BLaER1 treated with 17β-estradiol and CSF1 and Interleukin-3, amounts not matched to agents 10 nM and 100 nM (cell line): ENCODE data around the gene KATNB1.

Source experiments
- H3K27ac ChIP-seq, 11 experiments: shearing (Covaris generic); formaldehyde crosslinking; 2 replicates each; pipeline ENCODE4 v1.8.1; 2022
- H3K27me3 ChIP-seq, 11 experiments: shearing (Covaris generic); formaldehyde crosslinking; 2 replicates each; pipeline ENCODE4 v1.8.1; 2022
- H3K36me3 ChIP-seq, 11 experiments: shearing (Covaris generic); formaldehyde crosslinking; 2 replicates each; pipeline ENCODE4 v1.8.1; 2022
- H3K4me1 ChIP-seq, 10 experiments: shearing (Covaris generic); formaldehyde crosslinking; 2 replicates each; pipeline ENCODE4 v1.8.1; 2022
- H3K4me2 ChIP-seq, 11 experiments: shearing (Covaris generic); formaldehyde crosslinking; 2 replicates each; pipeline ENCODE4 v1.8.1; 2022
- H3K4me3 ChIP-seq, 10 experiments: shearing (Covaris generic); formaldehyde crosslinking; 2 replicates each; pipeline ENCODE4 v1.8.1; 2022
- H3K9ac ChIP-seq, 11 experiments: shearing (Covaris generic); formaldehyde crosslinking; 2 replicates each; pipeline ENCODE4 v1.8.1; 2022
- H3K9me3 ChIP-seq, 11 experiments: shearing (Covaris generic); formaldehyde crosslinking; replicated peaks in 1 of 11; 2 replicates each; pipeline ENCODE4 v1.8.1; 2022
- H4K20me1 ChIP-seq, 11 experiments: shearing (Covaris generic); formaldehyde crosslinking; 2 replicates each; pipeline ENCODE4 v1.8.1; 2022
- Cebpa-rat ChIP-seq, 11 experiments: shearing (Covaris generic); IDR thresholded peaks; 2 replicates each; pipeline ENCODE4 v1.8.1; 2022

The KATNB1 gene

DNA sequence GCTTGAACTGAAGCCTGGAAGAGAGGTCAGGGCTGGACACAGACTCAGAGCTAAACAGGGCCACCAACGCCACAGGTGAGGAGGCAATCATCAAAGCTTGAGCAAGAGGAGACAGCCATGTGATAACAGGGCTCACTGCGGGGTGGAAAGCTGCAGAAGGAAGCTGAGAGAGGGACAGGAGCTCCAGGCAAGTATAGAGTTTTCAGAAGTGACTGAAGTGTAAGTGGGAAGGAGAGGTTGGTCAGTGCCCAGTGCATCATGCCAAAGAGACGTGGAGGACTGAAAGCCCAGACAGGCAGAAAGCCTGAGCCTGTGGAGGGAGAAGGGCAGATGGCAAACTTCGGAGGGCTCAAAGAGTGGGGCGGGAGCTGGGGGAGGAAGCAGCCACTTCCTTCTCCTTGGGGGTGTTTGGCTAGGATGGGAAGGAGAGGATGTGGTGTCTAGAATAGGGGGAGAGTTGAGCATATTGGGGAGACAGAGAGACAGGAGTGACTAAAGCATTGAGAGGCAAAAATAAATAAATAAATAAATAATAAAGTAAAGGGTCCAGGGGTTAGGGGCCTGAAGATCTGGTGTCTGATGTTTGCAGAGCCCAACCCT is 64.1 kb downstream of the KATNB1 start:
- H3K4me2 ChIP-seq: peak overlapping the region; percentile 94 to 100 (median 99)
- TF ChIP-seq Cebpa-rat (IDR thresholded peaks at IDR 0.05): no peak
- H3K4me1 ChIP-seq: peaks cover 73 to 89% (median 83%) of the 10 kb centered on the region in 10 experiments
- H3K27me3 ChIP-seq: no peaks in the 10 kb centered on the region
- H3K27ac ChIP-seq: peak overlapping the region in 10 of 11 experiments; percentile 26 to 91 (median 82); a peak in 16 of 22 replicates
- H3K36me3 ChIP-seq: peaks cover 0 to 37% (median 12%) of the 10 kb centered on the region in 11 experiments; a peak in 19 of 22 replicates
- H4K20me1 ChIP-seq: peaks cover 0 to 37% (median 11%) of the 10 kb centered on the region in 11 experiments; a peak in 11 of 22 replicates
- H3K9me3 ChIP-seq: no peaks in the 10 kb centered on the region
- H3K4me3 ChIP-seq: peak overlapping the region in 9 of 10 experiments; percentile 14 to 83 (median 74); a peak in 13 of 20 replicates
- H3K9ac ChIP-seq: peak overlapping the region in 10 of 11 experiments; percentile 29 to 95 (median 82); a peak in 17 of 22 replicates

DNA sequence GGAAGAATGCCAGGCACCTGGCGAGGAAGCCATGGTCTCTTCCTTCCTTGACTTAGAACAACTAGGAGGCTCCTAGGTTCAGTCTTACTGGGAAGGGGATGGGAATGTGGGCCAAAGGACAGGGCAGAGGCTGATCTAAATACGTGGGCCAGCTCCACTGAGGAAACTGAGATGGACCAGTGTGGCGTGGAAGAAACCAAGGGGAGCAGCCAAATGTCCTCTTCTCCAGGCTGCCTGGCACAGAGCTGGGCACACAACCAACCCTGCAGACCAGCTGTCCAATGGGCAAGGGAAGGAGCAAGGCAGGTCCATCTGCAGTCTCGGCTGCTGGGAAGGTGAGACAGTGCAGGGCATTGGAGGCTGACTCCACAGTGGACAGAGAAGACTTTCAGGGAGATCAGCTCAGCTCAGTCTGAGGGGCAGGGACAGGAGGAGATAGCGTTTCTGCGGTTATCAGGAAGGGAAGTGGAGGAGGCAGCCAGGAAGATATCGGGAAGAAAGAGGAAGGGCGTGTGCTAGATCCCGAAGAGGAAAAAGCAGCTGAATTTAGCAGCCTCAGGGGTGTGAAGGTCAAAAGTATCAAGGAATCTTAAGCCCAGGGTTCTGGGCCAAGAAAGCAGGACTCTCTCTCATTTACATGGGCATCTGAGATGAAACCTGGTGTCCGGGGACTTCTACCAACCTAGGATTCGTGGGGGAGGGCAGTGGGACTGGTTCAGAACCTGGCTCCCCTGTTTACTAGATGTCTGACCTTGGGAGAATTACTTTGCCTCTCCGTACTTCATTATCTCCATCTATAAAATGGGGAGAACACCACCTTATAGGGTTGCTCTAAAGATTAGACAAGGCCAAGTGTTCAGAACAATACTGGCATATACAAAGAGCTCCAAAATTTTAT is 64.9 kb downstream of the KATNB1 start:
- Histone ChIP-seq H3K36me3 (peaks cover 0 to 29% (median 12%) of the 10 kb centered on the region in 11 experiments; a peak in 19 of 22 replicates), H3K27ac (peak overlapping the region; percentile 19 to 91 (median 84); a peak in 18 of 22 replicates), H3K9me3 (no peaks in the 10 kb centered on the region), H3K9ac (peak overlapping the region; percentile 80 to 95 (median 86); a peak in 20 of 22 replicates), H3K4me1 (peaks cover 66 to 82% (median 76%) of the 10 kb centered on the region in 10 experiments), H3K27me3 (no peaks in the 10 kb centered on the region), H3K4me2 (peak overlapping the region; percentile 94 to 100 (median 99)), H3K4me3 (peak overlapping the region in 9 of 10 experiments; percentile 69 to 83 (median 75); a peak in 16 of 20 replicates), H4K20me1 (peaks cover 0 to 30% (median 6%) of the 10 kb centered on the region in 11 experiments; a peak in 8 of 22 replicates)
- no peak for TF ChIP-seq Cebpa-rat (IDR thresholded peaks at IDR 0.05)

DNA sequence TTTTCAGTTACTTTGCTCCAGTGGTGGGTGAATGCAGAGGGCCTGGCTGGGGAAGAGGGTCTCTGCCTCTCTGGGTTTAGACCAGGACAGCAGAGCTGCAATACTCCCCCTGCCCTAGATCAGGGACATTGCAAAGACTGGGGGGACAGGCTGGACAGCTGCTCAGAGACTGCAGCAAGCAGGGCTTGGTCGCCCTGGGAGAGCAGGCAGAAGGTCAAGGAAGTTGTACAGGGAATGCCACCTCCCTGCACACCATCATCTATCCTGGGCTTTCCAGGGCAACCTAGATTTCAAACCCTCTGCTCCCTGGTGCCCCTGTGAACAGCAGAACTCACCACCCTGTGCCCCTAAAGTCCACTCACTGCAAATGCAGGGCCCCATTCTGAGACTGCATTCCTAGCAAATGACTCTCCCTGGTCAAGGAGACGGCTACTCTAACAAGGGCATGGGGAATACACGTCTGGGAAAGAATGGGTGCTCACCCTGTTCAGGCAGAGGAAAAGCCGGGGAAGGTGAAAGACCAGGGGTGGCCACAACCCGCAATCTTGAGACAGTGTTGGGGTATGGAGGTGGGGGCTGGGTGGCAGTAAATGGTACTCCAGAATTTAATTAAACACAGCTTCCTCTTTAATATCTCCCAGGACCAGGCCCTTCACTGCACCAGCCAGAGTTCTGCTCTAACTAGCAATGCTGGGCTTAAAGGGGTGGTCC is 65.7 kb downstream of the KATNB1 start:
- Histone ChIP-seq H3K9me3 (no peaks in the 10 kb centered on the region), H3K9ac (peak overlapping the region; percentile 80 to 95 (median 86)), H3K27ac (peak overlapping the region; percentile 80 to 91 (median 84)), H3K4me3 (peak overlapping the region; percentile 64 to 83 (median 74)), H3K4me2 (peak overlapping the region; percentile 94 to 100 (median 99)), H4K20me1 (peaks cover 0 to 22% (median 6%) of the 10 kb centered on the region in 11 experiments; a peak in 7 of 22 replicates), H3K27me3 (no peaks in the 10 kb centered on the region), H3K36me3 (peaks cover 0 to 22% (median 12%) of the 10 kb centered on the region in 11 experiments; a peak in 19 of 22 replicates), H3K4me1 (peaks cover 65 to 81% (median 75%) of the 10 kb centered on the region in 10 experiments)
- no peak for TF ChIP-seq Cebpa-rat (IDR thresholded peaks at IDR 0.05)

DNA sequence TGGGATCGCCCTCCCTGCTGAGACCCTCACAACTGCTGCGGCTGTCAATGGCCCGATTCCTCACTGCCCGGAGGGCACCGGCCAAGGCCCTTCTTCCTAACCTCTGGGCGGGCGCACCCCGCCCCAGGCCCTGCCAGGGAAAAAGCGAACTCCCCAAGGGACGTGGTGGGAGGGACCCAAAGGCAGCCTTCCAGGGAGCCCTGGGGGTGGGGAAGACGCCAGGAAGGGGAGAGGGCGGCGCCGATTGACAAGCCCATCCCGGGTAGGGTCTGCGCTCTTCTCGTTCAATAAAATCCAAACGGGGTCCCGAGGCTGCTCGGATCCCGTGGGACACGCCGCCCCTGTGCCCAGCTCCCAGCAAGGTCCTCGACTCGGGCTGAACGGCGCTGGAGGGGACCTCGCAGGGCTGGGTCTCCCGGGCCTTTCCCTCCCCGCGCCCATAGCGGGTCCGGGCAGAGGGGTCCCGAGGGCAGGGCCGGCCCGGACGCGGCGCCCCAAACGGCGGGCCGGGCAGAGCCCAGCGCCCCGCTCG is 66.3 kb downstream of the KATNB1 start:
- Histone ChIP-seq H3K4me3 (peak overlapping the region; percentile 64 to 83 (median 74)), H3K36me3 (peaks cover 0 to 16% (median 10%) of the 10 kb centered on the region in 11 experiments; a peak in 18 of 22 replicates), H3K27ac (peak overlapping the region; percentile 80 to 91 (median 84)), H4K20me1 (peaks cover 0 to 21% (median 6%) of the 10 kb centered on the region in 11 experiments; a peak in 7 of 22 replicates), H3K9ac (peak overlapping the region; percentile 80 to 95 (median 86)), H3K27me3 (no peaks in the 10 kb centered on the region), H3K4me1 (peaks cover 71 to 84% (median 79%) of the 10 kb centered on the region in 10 experiments), H3K4me2 (peak overlapping the region; percentile 94 to 100 (median 99)), H3K9me3 (no peaks in the 10 kb centered on the region)
- TF ChIP-seq Cebpa-rat (IDR thresholded peaks at IDR 0.05): no peak

GRCh38 chr16:57802341-57803133 is 67.0 kb downstream of the KATNB1 start, which contains the start of gene KIFC3:
KIFC3 (minus strand) TSS chr16:57802491; CDS start chr16:57798243, 4,248 bp downstream.
- no peaks in the 10 kb centered on the region for H3K9me3 ChIP-seq
- peak within 1 kb of the TSS; percentile 64 to 83 (median 74) for H3K4me3 ChIP-seq
- H3K27ac ChIP-seq: peak within 1 kb of the TSS; percentile 80 to 91 (median 84)
- peaks cover 0 to 16% (median 6%) of the 10 kb centered on the region in 11 experiments; a peak in 6 of 22 replicates for H4K20me1 ChIP-seq
- no peak for TF ChIP-seq Cebpa-rat (IDR thresholded peaks at IDR 0.05)
- no peaks in the 10 kb centered on the region for H3K27me3 ChIP-seq
- peak within 1 kb of the TSS; percentile 94 to 100 (median 99) for H3K4me2 ChIP-seq
- peaks cover 71 to 85% (median 80%) of the 10 kb centered on the region in 10 experiments for H3K4me1 ChIP-seq
- peaks cover 0 to 10% (median 3%) of the 10 kb centered on the region in 11 experiments; a peak in 14 of 22 replicates for H3K36me3 ChIP-seq
- peak within 1 kb of the TSS; percentile 80 to 95 (median 86) for H3K9ac ChIP-seq

- H3K36me3 ChIP-seq: peaks cover 0 to 1% (median 0%) of the 10 kb centered on the region in 11 experiments; a peak in 2 of 22 replicates
- no peak for TF ChIP-seq Cebpa-rat (IDR thresholded peaks at IDR 0.05)
- peak overlapping the region in 3 of 11 experiments; percentile 18 to 88 (median 81); a peak in 2 of 22 replicates for H3K9ac ChIP-seq
- H3K4me1 ChIP-seq: peaks cover 71 to 85% (median 79%) of the 10 kb centered on the region in 10 experiments
- H4K20me1 ChIP-seq: peaks cover 0 to 13% (median 4%) of the 10 kb centered on the region in 11 experiments; a peak in 6 of 22 replicates
- no peaks in the 10 kb centered on the region for H3K9me3 ChIP-seq
- H3K4me3 ChIP-seq: no peak overlapping the region
- H3K27me3 ChIP-seq: no peaks in the 10 kb centered on the region
- peak overlapping the region; percentile 94 to 100 (median 99) for H3K4me2 ChIP-seq
- H3K27ac ChIP-seq: peak overlapping the region in 4 of 11 experiments; percentile 17 to 87 (median 82); a peak in 8 of 22 replicates
Measured at GRCh38 chr16:57803134-57803990, 67.8 kb downstream of the KATNB1 start.
